HepG2 (cell line): ENCODE measurements around the gene HIC1. TPM values are rescaled to one million over a fixed set of nuclear protein-coding genes. Genes with fewer than 3 reads are reported as not detected.

Experiments
- ATAC-seq: fragments of 200-7000 bp; cut with Tn5 transposase; 3 replicates; pipeline ENCODE4 v1.9.1; 2020; ENCODE audit warnings: mild to moderate bottlenecking, moderate library complexity
- BruUV-seq: library from RNA; stranded (reverse); fragments of 400-500 nt; replicated peaks from 2 replicates; lab custom pipeline; 2021; lab: Mats Ljungman, UMichigan
- CTCF ChIA-PET: fragments of 300-600 bp; formaldehyde crosslinking; extraction: SDS; loops from one replicate; lab custom pipeline; 2021; ENCODE audit warnings: low total read pairs, inconsistent platforms, low intra/inter-chr PET ratio; lab: Yijun Ruan, JAX
- POLR2A ChIA-PET: fragments of 350-600 bp; sonication (Branson Sonifier 250); formaldehyde crosslinking; loops from one replicate; lab custom pipeline; 2020; ENCODE audit warnings: antibody characterized with exemption, inconsistent platforms; lab: Yijun Ruan, JAX
- DNase-seq: peaks from one replicate; pipeline ENCODE4 v3.0.0-alpha.2; 2015; ENCODE audit warnings: low spot score
- FAIRE-seq: peaks from 3 replicates; lab custom pipeline; 2011; peaks lifted over from hg19 to GRCh38; lab: Jason Lieb, UNC
- H2AFZ ChIP-seq: one replicate; pipeline ENCODE4 v1.6.1; 2011; ENCODE audit warnings: low read length, inconsistent platforms
- H3K27ac ChIP-seq: fragments of 300-600 bp; 3 replicates; pipeline ENCODE4 v1.8.0; 2011; ENCODE audit warnings: mixed run types, mild to moderate bottlenecking, mixed read lengths, low read length, inconsistent platforms; ENCODE audit not compliant: insufficient read depth; ENCODE audit errors: extremely low read length
- H3K27me3 ChIP-seq, 2 experiments: fragments of 200-600 bp in 1 of 2; 2 replicates in 1 of 2; 3 replicates in 1 of 2; pipeline versions ENCODE4 v1.6.0 to v1.8.0; 2011; ENCODE audit warnings: low read length in 2 of 2, mild to moderate bottlenecking in 2 of 2, moderate library complexity in 2 of 2, inconsistent platforms in 1 of 2; ENCODE audit not compliant: insufficient read depth in 2 of 2, control insufficient read depth in 1 of 2
- H3K36me3 ChIP-seq, 2 experiments: fragments of 200-600 bp in 1 of 2; replicated peaks in 1 of 2; 2 replicates in 1 of 2; 3 replicates in 1 of 2; pipeline versions ENCODE4 v1.5.1 to v1.8.0; 2011; ENCODE audit warnings: low read length in 2 of 2, inconsistent platforms in 1 of 2; ENCODE audit not compliant: insufficient read depth in 2 of 2, control insufficient read depth in 1 of 2
- H3K4me1 ChIP-seq: 2 replicates; pipeline ENCODE4 v1.5.1; 2012; ENCODE audit warnings: low read length, inconsistent platforms; ENCODE audit not compliant: insufficient read depth
- H3K4me2 ChIP-seq: 2 replicates; pipeline ENCODE4 v1.6.0; 2011; ENCODE audit warnings: low read depth, low read length, inconsistent platforms
- H3K4me3 ChIP-seq, 3 experiments: fragments of 200-600 bp in 1 of 3; sonication (generic), shearing (Covaris generic) in 1 of 3; replicated peaks in 1 of 3; 2 replicates each; pipeline ENCODE4 v1.5.1; 2011 to 2016; ENCODE audit warnings: low read length in 3 of 3, inconsistent platforms in 2 of 3, low read depth in 2 of 3, mild to moderate bottlenecking in 2 of 3, control low read depth in 1 of 3, mixed read lengths in 1 of 3; ENCODE audit not compliant: insufficient read depth in 1 of 3
- H3K79me2 ChIP-seq: one replicate; pipeline ENCODE4 v1.6.1; 2011; ENCODE audit warnings: low read length, inconsistent platforms; ENCODE audit not compliant: insufficient read depth
- H3K9ac ChIP-seq: 2 replicates; pipeline ENCODE4 v1.6.0; 2011; ENCODE audit warnings: mild to moderate bottlenecking, low read depth, low read length, inconsistent platforms; ENCODE audit not compliant: insufficient read depth
- H3K9me3 ChIP-seq: 2 replicates; pipeline ENCODE4 v1.5.1; 2012; ENCODE audit warnings: mild to moderate bottlenecking, low read length
- H4K20me1 ChIP-seq: 2 replicates; pipeline ENCODE4 v1.6.0; 2011; ENCODE audit warnings: inconsistent platforms, mild to moderate bottlenecking, low read length, moderate library complexity; ENCODE audit not compliant: insufficient read depth
- ATM ChIP-seq: fragments of 450-650 bp; IDR thresholded peaks from 2 replicates; pipeline ENCODE4 v1.7.1; 2017; ENCODE audit warnings: mild to moderate bottlenecking, borderline replicate concordance
- FOSL2 ChIP-seq: sonication (generic); formaldehyde crosslinking; IDR thresholded peaks from 2 replicates; pipeline ENCODE4 v1.4.0; 2020; ENCODE audit warnings: missing genetic modification reagents
- FOXK2 ChIP-seq: fragments of 450-650 bp; IDR thresholded peaks from 2 replicates; pipeline ENCODE4 v1.6.1; 2016
- NFE2L1 ChIP-seq: sonication (generic); formaldehyde crosslinking; IDR thresholded peaks from 2 replicates; pipeline ENCODE4 v1.4.0; 2020; ENCODE audit warnings: missing genetic modification reagents, mild to moderate bottlenecking, borderline replicate concordance
- NR2C2 ChIP-seq: sonication (generic); formaldehyde crosslinking; IDR thresholded peaks from 2 replicates; pipeline ENCODE4 v1.4.0; 2020; ENCODE audit warnings: missing genetic modification reagents, mild to moderate bottlenecking, moderate library complexity, borderline replicate concordance
- NR2F6 ChIP-seq, 2 experiments: IDR thresholded peaks; 2 replicates each; pipeline ENCODE4 v1.6.1; 2016; ENCODE audit warnings: antibody characterized with exemption in 1 of 2, mild to moderate bottlenecking in 1 of 2
- PHF21A ChIP-seq: sonication (generic); formaldehyde crosslinking; IDR thresholded peaks from 2 replicates; pipeline ENCODE4 v1.5.0; 2020; ENCODE audit warnings: mild to moderate bottlenecking, missing genetic modification reagents
- RARA ChIP-seq: IDR thresholded peaks from 2 replicates; pipeline ENCODE4 v1.6.1; 2016; ENCODE audit warnings: missing genetic modification reagents, missing compliant biosample characterization
- ZBTB7A ChIP-seq: sonication (generic); formaldehyde crosslinking; IDR thresholded peaks from 2 replicates; pipeline ENCODE4 v1.8.0; 2022; ENCODE audit warnings: mild to moderate bottlenecking, missing genetic modification reagents
- ZNF143 ChIP-seq: sonication (generic); formaldehyde crosslinking; IDR thresholded peaks from 2 replicates; pipeline ENCODE4 v1.4.0; 2020; ENCODE audit warnings: missing genetic modification reagents
- ZNF230 ChIP-seq: sonication (generic); formaldehyde crosslinking; IDR thresholded peaks from 2 replicates; pipeline ENCODE4 v1.4.0; 2020; ENCODE audit warnings: mild to moderate bottlenecking, missing genetic modification reagents
- ZNF30 ChIP-seq: sonication (generic); formaldehyde crosslinking; IDR thresholded peaks from 2 replicates; pipeline ENCODE4 v1.5.0; 2020; ENCODE audit warnings: mild to moderate bottlenecking, missing genetic modification reagents
- WGBS: methylation state at CpG from one replicate; pipeline ENCODE4 v1.1.6; 2017; ENCODE audit warnings: low lambda C conversion rate; 5-methylcytosine and 5-hydroxymethylcytosine counted together
- in situ Hi-C: cut with HindIII; loops from 2 replicates; pipeline ENCODE4 v1.10.0; 2017; ENCODE audit warnings: low pct_unique_long_range_greater_than_20kb; ENCODE audit not compliant: extremely low pct_ligation_motif_present
- intact Hi-C: fragments of 100-400 bp; cut with micrococcal nuclease; formaldehyde crosslinking; loops from one replicate; pipeline ENCODE4 v1.10.0; 2022; ENCODE audit not compliant: unreplicated experiment
- polyA plus RNA-seq, 8 experiments: library from polyadenylated mRNA; depleted of rRNA in 3 of 8; stranded (reverse) in 7 of 8; unstranded in 1 of 8; fragments of >200 nt; fragmentation: Illumina TruSeq in 4 of 8; extraction: Trizol in 4 of 8; gene quantifications; 2 replicates each; pipeline versions ENCODE4 v1.2.1 to v1.2.3, GENCODE V29; 2011 to 2016; ENCODE audit warnings: low read depth in 4 of 8, missing spikeins in 1 of 8, mixed read lengths in 1 of 8; ENCODE audit not compliant: insufficient read depth in 1 of 8
- total RNA-seq, 5 experiments: library from RNA; depleted of rRNA; stranded (reverse); fragments of >200 nt; fragmentation: Illumina TruSeq; extraction: Trizol; gene quantifications; 2 replicates each; pipeline ENCODE4 v1.2.3, GENCODE V29; 2016; ENCODE audit warnings: low read depth in 1 of 5
- TF ChIP-seq, protein P1 (sequence below): sonication (generic); formaldehyde crosslinking; IDR thresholded peaks from 2 replicates; pipeline ENCODE4 v1.8.0; 2022; ENCODE audit warnings: mild to moderate bottlenecking, missing genetic modification reagents; ENCODE audit not compliant: insufficient replicate concordance
- TF ChIP-seq, protein P2 (sequence below): sonication (generic); formaldehyde crosslinking; IDR thresholded peaks from 2 replicates; pipeline ENCODE4 v1.4.0; 2020; ENCODE audit warnings: mild to moderate bottlenecking, missing genetic modification reagents
- TF ChIP-seq, protein P3 (sequence below): IDR thresholded peaks from 2 replicates; pipeline ENCODE4 v1.6.1; 2016

The HIC1 gene
- total and polyA plus RNA-seq, 2 of the 13 experiments (the other 11 are each of a cell fraction or from before 2014, with no cell fraction given) = 0.04 to 0.31 TPM

DNA sequence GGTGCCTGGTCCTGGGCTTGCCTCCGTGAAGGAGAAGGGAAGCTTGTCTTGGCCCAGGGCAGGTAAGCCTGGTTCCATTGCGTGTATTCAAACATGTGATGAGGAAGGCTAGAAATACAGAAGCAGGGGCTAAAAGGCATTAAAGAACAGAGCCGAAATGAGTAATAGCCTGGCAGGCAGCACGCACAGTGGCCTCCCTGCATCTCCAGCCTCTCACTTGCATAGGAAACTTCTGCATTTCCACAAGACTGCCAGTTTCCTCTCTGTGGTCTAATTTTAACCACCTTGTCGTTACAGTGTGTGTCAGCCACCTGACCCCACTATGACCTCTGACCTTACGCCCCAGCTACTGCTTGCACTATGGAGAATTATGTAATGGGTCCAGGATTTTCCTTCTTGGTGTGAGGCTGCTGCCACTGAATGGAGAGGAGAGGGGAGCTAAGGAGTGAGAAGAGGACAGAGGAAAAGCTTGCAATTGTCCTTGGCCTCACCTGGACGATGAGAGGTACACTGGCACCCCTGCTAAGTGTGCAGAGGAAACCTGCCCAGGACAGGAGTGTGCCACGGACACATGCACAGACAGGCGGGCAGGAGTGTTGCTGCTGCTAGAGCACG, 32.8 kb downstream of the HIC1 start:
- H3K27me3 ChIP-seq = no peaks in the 10 kb centered on the region
- H3K4me1 ChIP-seq = peaks cover 33% of the 10 kb centered on the region
- ChIA-PET CTCF (no interaction called here), POLR2A (no interaction called here)
- 84% methylated on average over 9 of the region's 10 CpGs for WGBS
- H3K79me2 ChIP-seq = no peaks in the 10 kb centered on the region
- no peaks in the 10 kb centered on the region for H3K9me3 ChIP-seq
- H3K4me2 ChIP-seq = no peak overlapping the region
- H3K9ac ChIP-seq = no peak overlapping the region
- in situ Hi-C loops (no loop called here), intact Hi-C loops (no loop called here)
- ATAC-seq (no peak), DNase-seq (no peak), FAIRE-seq (no peak)
- TF ChIP-seq ZNF143 (CRISPR knock-in tag) (no peak), NR2F6 (IDR thresholded peaks at IDR 0.05) (peak; percentile 80), NR2F6 (CRISPR knock-in tag; IDR thresholded peaks at IDR 0.05) (peak; percentile 44; the same call in 1 of the 2 replicates), NFE2L1 (CRISPR knock-in tag) (no peak), ZNF30 (CRISPR knock-in tag) (no peak), NR2C2 (peak; percentile 83; the same call in 1 of the 2 replicates), FOXK2 (no peak), RARA (CRISPR knock-in tag) (peak; percentile 69), ATM (no peak), FOSL2 (CRISPR knock-in tag) (no peak)
- no peak overlapping the region for H2AFZ ChIP-seq
- H3K36me3 ChIP-seq = peaks cover 0 to 15% of the 10 kb centered on the region in 2 experiments; a peak in 4 of 5 replicates
- no peak overlapping the region for H3K27ac ChIP-seq
- BruUV-seq = no TSS peak
- no peak overlapping the region for H3K4me3 ChIP-seq
- no peaks in the 10 kb centered on the region for H4K20me1 ChIP-seq

DNA sequence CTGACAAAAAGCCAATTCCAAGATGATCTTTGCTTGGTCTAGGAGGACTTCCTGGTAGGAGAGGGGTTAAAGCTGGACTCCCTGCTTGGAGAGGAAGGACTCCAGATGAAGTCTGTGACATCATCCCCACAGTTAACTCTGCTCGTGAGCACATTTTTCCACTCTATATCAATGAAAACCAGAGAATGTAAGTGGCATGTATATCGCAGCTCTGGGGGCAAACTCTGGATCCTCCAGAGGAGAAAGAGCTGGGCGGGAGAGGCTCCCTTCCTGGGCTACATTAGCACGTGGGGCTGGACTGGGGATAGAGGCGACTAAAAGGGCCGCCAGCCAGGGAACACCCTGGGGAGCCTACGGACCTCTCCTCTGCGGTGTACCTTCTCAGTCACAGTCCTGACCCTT, 34.1 kb downstream of the HIC1 start:
- no peak overlapping the region for H2AFZ ChIP-seq
- H3K36me3 ChIP-seq = peaks cover 0 to 15% of the 10 kb centered on the region in 2 experiments; a peak in 4 of 5 replicates
- intact Hi-C loops = no loop called here
- H3K27ac ChIP-seq = no peak overlapping the region
- WGBS = 99% methylated on average over 8 of the region's 8 CpGs
- H3K4me1 ChIP-seq = peaks cover 37% of the 10 kb centered on the region
- ChIA-PET POLR2A (no interaction called here), CTCF (no interaction called here)
- no peaks in the 10 kb centered on the region for H3K27me3 ChIP-seq
- no peak overlapping the region for H3K4me2 ChIP-seq
- no TSS peak for BruUV-seq
- H3K79me2 ChIP-seq = no peaks in the 10 kb centered on the region
- TF ChIP-seq, protein P1, sequence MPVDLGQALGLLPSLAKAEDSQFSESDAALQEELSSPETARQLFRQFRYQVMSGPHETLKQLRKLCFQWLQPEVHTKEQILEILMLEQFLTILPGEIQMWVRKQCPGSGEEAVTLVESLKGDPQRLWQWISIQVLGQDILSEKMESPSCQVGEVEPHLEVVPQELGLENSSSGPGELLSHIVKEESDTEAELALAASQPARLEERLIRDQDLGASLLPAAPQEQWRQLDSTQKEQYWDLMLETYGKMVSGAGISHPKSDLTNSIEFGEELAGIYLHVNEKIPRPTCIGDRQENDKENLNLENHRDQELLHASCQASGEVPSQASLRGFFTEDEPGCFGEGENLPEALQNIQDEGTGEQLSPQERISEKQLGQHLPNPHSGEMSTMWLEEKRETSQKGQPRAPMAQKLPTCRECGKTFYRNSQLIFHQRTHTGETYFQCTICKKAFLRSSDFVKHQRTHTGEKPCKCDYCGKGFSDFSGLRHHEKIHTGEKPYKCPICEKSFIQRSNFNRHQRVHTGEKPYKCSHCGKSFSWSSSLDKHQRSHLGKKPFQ = no peak
- TF ChIP-seq, protein P2, sequence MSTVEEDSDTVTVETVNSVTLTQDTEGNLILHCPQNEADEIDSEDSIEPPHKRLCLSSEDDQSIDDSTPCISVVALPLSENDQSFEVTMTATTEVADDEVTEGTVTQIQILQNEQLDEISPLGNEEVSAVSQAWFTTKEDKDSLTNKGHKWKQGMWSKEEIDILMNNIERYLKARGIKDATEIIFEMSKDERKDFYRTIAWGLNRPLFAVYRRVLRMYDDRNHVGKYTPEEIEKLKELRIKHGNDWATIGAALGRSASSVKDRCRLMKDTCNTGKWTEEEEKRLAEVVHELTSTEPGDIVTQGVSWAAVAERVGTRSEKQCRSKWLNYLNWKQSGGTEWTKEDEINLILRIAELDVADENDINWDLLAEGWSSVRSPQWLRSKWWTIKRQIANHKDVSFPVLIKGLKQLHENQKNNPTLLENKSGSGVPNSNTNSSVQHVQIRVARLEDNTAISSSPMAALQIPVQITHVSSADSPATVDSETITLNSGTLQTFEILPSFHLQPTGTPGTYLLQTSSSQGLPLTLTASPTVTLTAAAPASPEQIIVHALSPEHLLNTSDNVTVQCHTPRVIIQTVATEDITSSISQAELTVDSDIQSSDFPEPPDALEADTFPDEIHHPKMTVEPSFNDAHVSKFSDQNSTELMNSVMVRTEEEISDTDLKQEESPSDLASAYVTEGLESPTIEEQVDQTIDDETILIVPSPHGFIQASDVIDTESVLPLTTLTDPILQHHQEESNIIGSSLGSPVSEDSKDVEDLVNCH (CRISPR knock-in tag) = no peak
- TF ChIP-seq, protein P3, sequence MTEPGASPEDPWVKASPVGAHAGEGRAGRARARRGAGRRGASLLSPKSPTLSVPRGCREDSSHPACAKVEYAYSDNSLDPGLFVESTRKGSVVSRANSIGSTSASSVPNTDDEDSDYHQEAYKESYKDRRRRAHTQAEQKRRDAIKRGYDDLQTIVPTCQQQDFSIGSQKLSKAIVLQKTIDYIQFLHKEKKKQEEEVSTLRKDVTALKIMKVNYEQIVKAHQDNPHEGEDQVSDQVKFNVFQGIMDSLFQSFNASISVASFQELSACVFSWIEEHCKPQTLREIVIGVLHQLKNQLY (CRISPR knock-in tag) = no peak
- no peak for TF ChIP-seq PHF21A (CRISPR knock-in tag)
- no peak for TF ChIP-seq ZNF230 (CRISPR knock-in tag)
- no peak for TF ChIP-seq ZBTB7A (CRISPR knock-in tag)
- FAIRE-seq (no peak), ATAC-seq (no peak), DNase-seq (no peak)
- H4K20me1 ChIP-seq = no peaks in the 10 kb centered on the region
- in situ Hi-C loops = no loop called here
- no peak overlapping the region for H3K4me3 ChIP-seq
- no peak overlapping the region for H3K9ac ChIP-seq
- no peaks in the 10 kb centered on the region for H3K9me3 ChIP-seq
